NCI-H2227 treated with DMSO at 0.1 percent for 48 hours (cell line): ENCODE measurements around the gene MAP4.

Source experiments
- DNase-seq: peaks from one replicate; lab custom pipeline; 2025; lab: John Stamatoyannopoulos, UW

Gene MAP4

GRCh38 chr3:47865192-47865591 lies 151.0 kb downstream of the MAP4 start:
- DNase-seq = no peak

- no peak for DNase-seq
These were observed 152.7 kb downstream of the MAP4 start for GRCh38 chr3:47863391-47864128.

- no peak for DNase-seq
These were observed 156.1 kb downstream of the MAP4 start for GRCh38 chr3:47859956-47860605.

GRCh38 chr3:47857151-47857550 lies 159.1 kb downstream of the MAP4 start:
- no peak for DNase-seq

GRCh38 chr3:47856669-47857068 lies 159.5 kb downstream of the MAP4 start:
- DNase-seq = no peak

- DNase-seq = no peak
These were observed 160.5 kb downstream of the MAP4 start for GRCh38 chr3:47855461-47856383.

- DNase-seq = no peak
These were observed 161.3 kb downstream of the MAP4 start for GRCh38 chr3:47854720-47855455.

GRCh38 chr3:47854267-47854666 lies 161.9 kb downstream of the MAP4 start:
- DNase-seq = no peak

GRCh38 chr3:47852604-47853602 lies 163.3 kb downstream of the MAP4 start:
- no peak for DNase-seq

- no peak for DNase-seq
These were observed 164.2 kb downstream of the MAP4 start for GRCh38 chr3:47851888-47852603.

GRCh38 chr3:47850564-47851410 lies 165.4 kb downstream of the MAP4 start:
- no peak for DNase-seq

- DNase-seq = no peak
These were observed 166.3 kb downstream of the MAP4 start for GRCh38 chr3:47849699-47850563.

GRCh38 chr3:47849186-47849698 lies 167.0 kb downstream of the MAP4 start:
- no peak for DNase-seq

GRCh38 chr3:47848599-47849117 lies 167.6 kb downstream of the MAP4 start:
- DNase-seq = no peak

- DNase-seq = no peak
These were observed 168.3 kb downstream of the MAP4 start for GRCh38 chr3:47847801-47848518.

GRCh38 chr3:47847260-47847659 lies 169.0 kb downstream of the MAP4 start:
- DNase-seq = no peak

- DNase-seq = no peak
These were observed 169.4 kb downstream of the MAP4 start for GRCh38 chr3:47846880-47847248.
